Activated T-helper 1 cell treated with Interleukin-2 at 50 U/mL for 16 hours (primary cell): ENCODE data around the gene LAMTOR1.
"Not testable (repeated sequence)": the region's sequence is repeated elsewhere in the genome, so short reads cannot be mapped to it uniquely, and the experiment has no call there.

Source experiments
- DNase-seq: peaks from one replicate; pipeline ENCODE4 v3.0.0-alpha.2; 2020; ENCODE audit warnings: low read depth

The LAMTOR1 gene

GRCh38 chr11:72102946-72103753 lies at the start of gene LAMTOR1:
Gene LAMTOR1 (minus strand): TSS chr11:72103297. CDS start chr11:72103224, 73 bp downstream.
- DNase-seq: peak; percentile 95

GRCh38 chr11:72150882-72151281 lies 47.8 kb upstream of the LAMTOR1 start:
- no peak for DNase-seq

GRCh38 chr11:72146625-72147024 lies 43.5 kb upstream of the LAMTOR1 start:
- DNase-seq: no peak

- DNase-seq: no peak
Observed at GRCh38 chr11:72144807-72145565, 41.9 kb upstream of the LAMTOR1 start.

GRCh38 chr11:72142543-72142942 lies 39.4 kb upstream of the LAMTOR1 start:
- not testable (repeated sequence) for DNase-seq

- DNase-seq: not testable (repeated sequence)
Observed at GRCh38 chr11:72142086-72142485, 39.0 kb upstream of the LAMTOR1 start.

GRCh38 chr11:72141066-72141465 lies 38.0 kb upstream of the LAMTOR1 start:
- no peak for DNase-seq

GRCh38 chr11:72140661-72141060 lies 37.6 kb upstream of the LAMTOR1 start:
- no peak for DNase-seq

- DNase-seq: no peak
Observed at GRCh38 chr11:72139500-72139899, 36.4 kb upstream of the LAMTOR1 start.

- DNase-seq: no peak
Observed at GRCh38 chr11:72138821-72139390, 35.8 kb upstream of the LAMTOR1 start.

GRCh38 chr11:72136684-72137262 lies 33.7 kb upstream of the LAMTOR1 start:
- no peak for DNase-seq

GRCh38 chr11:72135891-72136683 lies 33.0 kb upstream of the LAMTOR1 start:
- DNase-seq: no peak

GRCh38 chr11:72135473-72135872 lies 32.4 kb upstream of the LAMTOR1 start, which contains the start of gene FOLR3:
Gene FOLR3 (plus strand): TSS chr11:72135725. CDS start chr11:72135953, 228 bp downstream.
- not testable (repeated sequence) for DNase-seq

- no peak for DNase-seq
Observed at GRCh38 chr11:72132646-72133045, 29.5 kb upstream of the LAMTOR1 start.

- DNase-seq: no peak
Observed at GRCh38 chr11:72129381-72129780, 26.3 kb upstream of the LAMTOR1 start.

- DNase-seq: no peak
Observed at GRCh38 chr11:72127923-72128322, 24.8 kb upstream of the LAMTOR1 start.

GRCh38 chr11:72125956-72126355 lies 22.9 kb upstream of the LAMTOR1 start:
- DNase-seq: no peak

- DNase-seq: no peak
Observed at GRCh38 chr11:72124046-72124445, 20.9 kb upstream of the LAMTOR1 start.

GRCh38 chr11:72123117-72123653 lies 20.1 kb upstream of the LAMTOR1 start:
- no peak for DNase-seq

GRCh38 chr11:72122607-72123006 lies 19.5 kb upstream of the LAMTOR1 start:
- DNase-seq: no peak

- DNase-seq: no peak
Observed at GRCh38 chr11:72120930-72121329, 17.8 kb upstream of the LAMTOR1 start.
